OCI-LY1 (cell line): ENCODE data around the gene SSH2.
A peak's percentile ranks its signal among the peaks of the same experiment; 100 is the strongest.

Experiments used
- H2AFZ ChIP-seq: fragments of 200-600 bp; sonication (generic), shearing (Covaris generic); 2 replicates; pipeline ENCODE4 v1.6.0; 2014; ENCODE audit warnings: antibody characterized with exemption, mild to moderate bottlenecking, low read length
- H3F3A ChIP-seq: fragments of 200-600 bp; sonication (generic), shearing (Covaris generic); 2 replicates; pipeline ENCODE4 v1.6.0; 2014; ENCODE audit warnings: mild to moderate bottlenecking, antibody characterized with exemption, low read length, moderate library complexity; ENCODE audit not compliant: insufficient read depth
- H3K27ac ChIP-seq: fragments of 200-600 bp; sonication (generic); 2 replicates; pipeline ENCODE4 v1.5.1; 2014; ENCODE audit warnings: low read length, mixed run types, mild to moderate bottlenecking, low read depth; ENCODE audit not compliant: poor library complexity, severe bottlenecking
- H3K27me3 ChIP-seq: fragments of 200-600 bp; sonication (generic); 2 replicates; pipeline ENCODE4 v1.6.0; 2014; ENCODE audit warnings: antibody characterized with exemption, mild to moderate bottlenecking, low read length, moderate library complexity; ENCODE audit not compliant: insufficient read depth
- H3K36me3 ChIP-seq: fragments of 200-600 bp; sonication (generic); 2 replicates; pipeline ENCODE4 v1.6.1; 2014; ENCODE audit warnings: mild to moderate bottlenecking, antibody characterized with exemption, low read length, moderate library complexity, mixed read lengths; ENCODE audit not compliant: insufficient read depth
- H3K4me1 ChIP-seq: fragments of 200-600 bp; sonication (generic); 2 replicates; pipeline ENCODE4 v1.5.1; 2014; ENCODE audit warnings: mild to moderate bottlenecking, low read length, moderate library complexity; ENCODE audit not compliant: insufficient read depth, severe bottlenecking
- H3K4me2 ChIP-seq: fragments of 200-600 bp; sonication (generic), shearing (Covaris generic); 2 replicates; pipeline ENCODE4 v1.6.1; 2014; ENCODE audit warnings: low read length
- H3K4me3 ChIP-seq: fragments of 200-600 bp; sonication (generic); 2 replicates; pipeline ENCODE4 v1.5.1; 2014; ENCODE audit warnings: low read length, low read depth, mild to moderate bottlenecking, mixed read lengths; ENCODE audit not compliant: poor library complexity, severe bottlenecking
- H3K79me2 ChIP-seq: fragments of 200-600 bp; shearing (Covaris generic); 2 replicates; pipeline ENCODE4 v1.6.1; 2016; ENCODE audit warnings: mixed run types, low read length, mixed read lengths; ENCODE audit not compliant: insufficient read depth
- H3K9ac ChIP-seq: fragments of 200-600 bp; sonication (generic), shearing (Covaris generic); 2 replicates; pipeline ENCODE4 v1.6.1; 2014; ENCODE audit warnings: mild to moderate bottlenecking, low read length, mixed read lengths
- H3K9me2 ChIP-seq: fragments of 200-600 bp; sonication (generic), shearing (Covaris generic); 2 replicates; pipeline ENCODE4 v1.6.1; 2014; ENCODE audit warnings: low read depth, mild to moderate bottlenecking, low read length, mixed read lengths
- H3K9me3 ChIP-seq: fragments of 200-600 bp; shearing (Covaris generic); 2 replicates; pipeline ENCODE4 v1.6.1; 2014; ENCODE audit warnings: low read length, mixed read lengths
- H4K20me1 ChIP-seq: fragments of 200-600 bp; sonication (generic), shearing (Covaris generic); 2 replicates; pipeline ENCODE4 v1.6.0; 2016; ENCODE audit warnings: mild to moderate bottlenecking, low read length; ENCODE audit not compliant: insufficient read depth
- EZH2 ChIP-seq: fragments of 200-600 bp; sonication (generic), shearing (Covaris generic); IDR thresholded peaks from 2 replicates; pipeline ENCODE4 v1.8.0; 2017; ENCODE audit warnings: borderline replicate concordance, mixed run types, mild to moderate bottlenecking, antibody characterized with exemption, low read length, moderate library complexity, mixed read lengths
- TF ChIP-seq, protein P1 (sequence below): fragments of 200-600 bp; sonication (generic), shearing (Covaris generic); IDR thresholded peaks from 2 replicates; pipeline ENCODE4 v1.5.1; 2017; ENCODE audit warnings: mild to moderate bottlenecking, antibody characterized with exemption, low read length, moderate library complexity, mixed read lengths

The SSH2 gene

DNA sequence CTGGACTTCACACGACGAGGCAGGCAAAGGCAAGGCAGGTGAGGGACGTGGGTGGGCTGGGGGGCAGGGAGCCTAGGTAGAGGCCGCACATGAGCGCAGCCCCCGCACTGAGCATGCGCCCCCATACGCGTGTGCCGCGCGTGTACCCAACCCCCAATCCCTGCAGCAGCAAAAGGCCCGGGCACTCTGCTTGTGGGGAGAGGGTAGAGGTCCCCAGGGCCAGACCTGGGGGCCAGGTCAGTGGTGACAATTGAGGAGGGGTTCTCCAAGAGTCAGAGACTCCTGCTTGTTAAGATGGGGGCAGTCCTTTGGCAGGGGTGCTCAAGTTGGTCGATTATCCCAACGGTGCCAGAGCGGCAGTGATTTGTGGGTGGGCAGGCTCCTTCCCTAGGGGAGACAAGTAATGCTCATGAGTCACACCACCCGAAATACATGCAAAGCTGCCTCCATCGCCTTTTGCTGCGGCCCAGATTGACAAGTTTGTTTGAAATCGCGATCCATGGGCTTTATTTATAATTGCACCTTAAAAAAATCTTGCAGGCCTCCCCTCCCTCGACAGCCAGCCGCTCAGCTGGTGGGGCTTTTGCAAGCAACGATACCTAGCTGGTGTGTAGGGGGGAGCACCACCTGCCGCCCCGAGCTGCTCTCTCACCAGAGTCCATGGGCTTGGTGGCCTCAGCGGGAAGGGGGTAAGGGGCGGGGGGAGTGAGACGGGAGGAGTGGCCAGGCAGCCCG is 339.4 kb downstream of the SSH2 start:
- Histone ChIP-seq H3K9me3 (no peaks in the 10 kb centered on the region), H3K9me2 (no peaks in the 10 kb centered on the region), H3F3A (no peaks in the 10 kb centered on the region), H2AFZ (peak overlapping the region; percentile 29; the same call in 1 of the 2 replicates), H3K4me3 (peak overlapping the region; percentile 85), H3K4me1 (peaks cover 72% of the 10 kb centered on the region), H4K20me1 (no peaks in the 10 kb centered on the region), H3K9ac (peak overlapping the region; percentile 93), H3K27me3 (no peaks in the 10 kb centered on the region), H3K27ac (peak overlapping the region; percentile 87), H3K36me3 (no peaks in the 10 kb centered on the region), H3K4me2 (peak overlapping the region; percentile 99), H3K79me2 (peaks cover 9% of the 10 kb centered on the region; the same call in 1 of the 2 replicates)
- no peak for TF ChIP-seq EZH2
- TF ChIP-seq, protein P1, sequence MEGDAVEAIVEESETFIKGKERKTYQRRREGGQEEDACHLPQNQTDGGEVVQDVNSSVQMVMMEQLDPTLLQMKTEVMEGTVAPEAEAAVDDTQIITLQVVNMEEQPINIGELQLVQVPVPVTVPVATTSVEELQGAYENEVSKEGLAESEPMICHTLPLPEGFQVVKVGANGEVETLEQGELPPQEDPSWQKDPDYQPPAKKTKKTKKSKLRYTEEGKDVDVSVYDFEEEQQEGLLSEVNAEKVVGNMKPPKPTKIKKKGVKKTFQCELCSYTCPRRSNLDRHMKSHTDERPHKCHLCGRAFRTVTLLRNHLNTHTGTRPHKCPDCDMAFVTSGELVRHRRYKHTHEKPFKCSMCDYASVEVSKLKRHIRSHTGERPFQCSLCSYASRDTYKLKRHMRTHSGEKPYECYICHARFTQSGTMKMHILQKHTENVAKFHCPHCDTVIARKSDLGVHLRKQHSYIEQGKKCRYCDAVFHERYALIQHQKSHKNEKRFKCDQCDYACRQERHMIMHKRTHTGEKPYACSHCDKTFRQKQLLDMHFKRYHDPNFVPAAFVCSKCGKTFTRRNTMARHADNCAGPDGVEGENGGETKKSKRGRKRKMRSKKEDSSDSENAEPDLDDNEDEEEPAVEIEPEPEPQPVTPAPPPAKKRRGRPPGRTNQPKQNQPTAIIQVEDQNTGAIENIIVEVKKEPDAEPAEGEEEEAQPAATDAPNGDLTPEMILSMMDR, result no peak

DNA sequence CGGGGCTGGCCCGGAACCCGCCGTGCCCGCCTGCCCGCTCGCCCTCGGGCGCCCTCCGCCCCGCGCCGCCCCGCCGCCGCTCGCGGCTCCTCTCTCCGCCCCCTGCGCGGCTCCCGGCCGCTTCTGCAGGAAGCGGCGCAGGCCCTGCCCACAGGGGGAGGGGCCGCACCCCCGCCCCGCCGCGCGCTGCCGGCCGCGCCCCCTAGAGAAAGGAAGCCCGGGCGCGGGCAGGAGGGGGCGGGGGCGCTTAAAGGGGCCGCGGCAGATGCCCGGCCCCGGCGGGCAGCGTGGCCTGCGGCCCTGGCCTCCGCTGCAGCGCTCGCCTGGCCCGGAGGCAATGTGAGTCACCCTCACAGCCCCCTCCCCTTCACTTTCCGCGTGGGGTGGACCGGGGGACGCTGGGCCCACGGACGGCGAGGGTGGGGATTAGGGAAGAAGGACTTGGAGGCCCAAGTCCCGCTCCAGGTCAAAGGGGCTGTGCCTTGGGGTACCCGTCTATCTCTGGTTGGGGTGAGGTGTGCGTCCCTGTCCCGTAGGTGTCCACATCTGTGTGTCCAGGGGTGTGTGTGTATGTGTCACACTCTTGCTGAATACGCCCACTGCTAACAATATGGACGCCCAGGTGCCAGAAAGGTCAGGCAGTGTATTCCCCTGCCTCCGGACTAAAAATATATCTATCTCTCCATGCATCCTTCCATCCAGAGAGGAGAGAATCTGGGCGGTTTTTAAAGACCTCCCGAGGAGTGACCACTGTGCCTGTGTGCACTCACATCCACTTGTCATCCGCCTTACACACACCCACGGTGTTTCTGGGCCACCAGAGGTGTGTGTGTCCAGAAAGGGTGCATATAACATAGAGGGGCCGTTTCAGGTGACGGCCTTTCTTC is 340.3 kb downstream of the SSH2 start, which contains the start of gene GIT1:
Gene GIT1 (minus strand): TSS at position 125 of the 887 bp plus-strand sequence. CDS start 270 bp downstream, outside the sequence.
- Histone ChIP-seq H3K79me2 (peaks cover 9% of the 10 kb centered on the region; the same call in 1 of the 2 replicates), H3K36me3 (no peaks in the 10 kb centered on the region), H4K20me1 (no peaks in the 10 kb centered on the region), H3K4me1 (peaks cover 80% of the 10 kb centered on the region), H3K9me3 (no peaks in the 10 kb centered on the region), H3K4me3 (peak within 1 kb of the TSS; percentile 94), H3K4me2 (peak within 1 kb of the TSS; percentile 99), H2AFZ (peak within 1 kb of the TSS; percentile 29; the same call in 1 of the 2 replicates), H3K9me2 (no peaks in the 10 kb centered on the region), H3K9ac (peak within 1 kb of the TSS; percentile 93), H3K27me3 (no peaks in the 10 kb centered on the region), H3F3A (no peaks in the 10 kb centered on the region), H3K27ac (peak within 1 kb of the TSS; percentile 87)
- TF ChIP-seq, protein P1, result no peak
- no peak for TF ChIP-seq EZH2

DNA sequence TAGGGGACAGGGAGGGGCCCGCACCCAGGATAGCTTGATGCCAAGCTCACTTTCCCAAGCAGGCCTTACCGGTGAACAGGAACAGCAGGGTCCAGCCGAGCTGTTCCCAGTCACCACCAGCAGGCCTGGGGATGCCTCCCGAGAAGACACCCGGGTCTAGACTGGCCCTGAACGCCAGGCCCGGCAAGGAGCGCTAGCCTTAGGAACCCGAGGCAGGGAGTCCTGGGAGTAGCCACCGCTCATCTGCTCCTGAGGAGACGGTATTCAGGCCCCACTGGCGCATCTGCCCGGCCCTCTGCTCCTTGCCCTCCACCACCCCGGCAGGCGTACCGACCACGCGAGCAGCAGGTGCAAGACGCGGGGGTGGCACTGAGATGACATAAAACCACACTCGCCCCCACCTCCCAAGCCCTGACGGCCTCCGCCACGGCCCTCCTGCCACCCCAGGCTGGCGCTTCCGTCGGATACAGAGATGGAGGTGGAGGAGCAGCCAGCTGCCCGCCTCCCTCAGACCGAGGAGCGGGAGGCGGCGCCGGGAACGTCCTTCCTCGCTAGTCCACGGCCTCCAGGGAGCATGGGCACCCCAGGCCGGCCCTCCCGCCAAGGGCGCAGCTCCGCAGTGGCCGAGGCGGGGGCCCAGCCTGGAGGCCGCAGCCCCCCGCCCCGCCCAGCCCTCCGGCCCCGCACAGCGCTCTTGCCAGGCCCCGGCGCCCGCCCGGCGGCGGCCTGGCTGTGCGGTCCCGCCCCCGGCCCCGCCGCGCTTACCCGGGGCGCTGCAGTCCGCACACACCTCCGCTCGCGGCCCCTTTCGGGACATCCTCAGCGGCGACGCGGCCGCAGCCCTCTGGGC is 341.2 kb downstream of the SSH2 start:
- Histone ChIP-seq H3K4me1 (peaks cover 83% of the 10 kb centered on the region), H3K27ac (peak overlapping the region; percentile 25), H3K4me2 (peak overlapping the region; percentile 94), H3K9ac (peak overlapping the region; percentile 88), H3K9me2 (no peaks in the 10 kb centered on the region), H3K27me3 (no peaks in the 10 kb centered on the region), H3K36me3 (0 out of 2 replicates have a peak, but pooled peaks cover 2% of the 10 kb centered on the region), H3F3A (no peaks in the 10 kb centered on the region), H3K79me2 (peaks cover 9% of the 10 kb centered on the region; the same call in 1 of the 2 replicates), H3K4me3 (peak overlapping the region; percentile 94), H4K20me1 (no peaks in the 10 kb centered on the region), H3K9me3 (no peaks in the 10 kb centered on the region), H2AFZ (no peak overlapping the region)
- TF ChIP-seq, protein P1, result no peak
- no peak for TF ChIP-seq EZH2
